Keratinocyte (primary cell): ENCODE results near the gene CTAGE9.

Experiments
- EZH2 ChIP-seq: IDR thresholded peaks from one replicate; pipeline ENCODE4 v1.6.1; 2012; ENCODE audit warnings: inconsistent platforms, mild to moderate bottlenecking, low read length, moderate library complexity
- TF ChIP-seq, protein P1 (sequence below), 3 experiments: IDR thresholded peaks in 1 of 3; conservative IDR thresholded peaks in 1 of 3; optimal IDR thresholded peaks in 1 of 3; 2 replicates in 2 of 3; 3 replicates in 1 of 3; pipeline versions ENCODE3 to v1.5.1; 2011; ENCODE audit warnings: low read length in 3 of 3, mild to moderate bottlenecking in 3 of 3, moderate library complexity in 2 of 3, control low read depth in 1 of 3, inconsistent platforms in 1 of 3; ENCODE audit not compliant: insufficient read depth in 2 of 3; ENCODE audit errors: extremely low read depth in 1 of 3

DNA sequence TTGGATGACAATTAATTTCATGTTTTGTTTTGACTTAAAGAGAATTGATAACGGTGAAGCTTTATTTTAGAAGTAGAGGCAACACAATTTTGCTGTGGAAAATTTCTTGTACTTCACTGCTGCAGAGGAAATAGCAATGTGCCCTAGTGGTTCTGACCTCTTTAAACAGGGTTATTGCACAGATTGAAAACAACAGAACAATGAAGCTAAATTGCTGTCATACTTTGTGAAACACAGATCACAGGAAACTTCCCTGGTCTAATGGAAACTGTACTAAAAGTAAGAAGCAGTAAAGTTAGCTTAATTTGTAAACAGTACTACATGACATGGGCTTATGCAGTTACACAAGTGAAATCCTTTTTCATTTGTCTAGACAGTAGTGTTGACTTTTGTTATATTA lies 40.9 kb downstream of the CTAGE9 start:
- TF ChIP-seq, protein P1, sequence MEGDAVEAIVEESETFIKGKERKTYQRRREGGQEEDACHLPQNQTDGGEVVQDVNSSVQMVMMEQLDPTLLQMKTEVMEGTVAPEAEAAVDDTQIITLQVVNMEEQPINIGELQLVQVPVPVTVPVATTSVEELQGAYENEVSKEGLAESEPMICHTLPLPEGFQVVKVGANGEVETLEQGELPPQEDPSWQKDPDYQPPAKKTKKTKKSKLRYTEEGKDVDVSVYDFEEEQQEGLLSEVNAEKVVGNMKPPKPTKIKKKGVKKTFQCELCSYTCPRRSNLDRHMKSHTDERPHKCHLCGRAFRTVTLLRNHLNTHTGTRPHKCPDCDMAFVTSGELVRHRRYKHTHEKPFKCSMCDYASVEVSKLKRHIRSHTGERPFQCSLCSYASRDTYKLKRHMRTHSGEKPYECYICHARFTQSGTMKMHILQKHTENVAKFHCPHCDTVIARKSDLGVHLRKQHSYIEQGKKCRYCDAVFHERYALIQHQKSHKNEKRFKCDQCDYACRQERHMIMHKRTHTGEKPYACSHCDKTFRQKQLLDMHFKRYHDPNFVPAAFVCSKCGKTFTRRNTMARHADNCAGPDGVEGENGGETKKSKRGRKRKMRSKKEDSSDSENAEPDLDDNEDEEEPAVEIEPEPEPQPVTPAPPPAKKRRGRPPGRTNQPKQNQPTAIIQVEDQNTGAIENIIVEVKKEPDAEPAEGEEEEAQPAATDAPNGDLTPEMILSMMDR (optimal IDR thresholded peaks at IDR 0.05 in 1 of 3, IDR thresholded peaks at IDR 0.05 in 1 of 3, conservative IDR thresholded peaks at IDR 0.05 in 1 of 3; ENCODE audit: extremely low read depth in 1 of 3, insufficient read depth in 2 of 3, low read length in 3 of 3) = no peak
- no peak for TF ChIP-seq EZH2
